HCT116 (cell line): Measurements from ENCODE around the gene SRGAP3. TPM values are rescaled to one million over a fixed set of nuclear protein-coding genes. Genes with fewer than 3 reads are reported as not detected.

ENCODE experiments used
- ATAC-seq: fragments of 200-7000 bp; cut with Tn5 transposase; 2 replicates; pipeline ENCODE4 v1.9.1; 2020; ENCODE audit warnings: mild to moderate bottlenecking, moderate library complexity
- BruUV-seq: library from RNA; stranded (reverse); fragments of 400-500 nt; replicated peaks from 2 replicates; lab custom pipeline; 2021; lab: Mats Ljungman, UMichigan
- CTCF ChIA-PET: fragments of 300-600 bp; sonication (Branson Sonifier 250); formaldehyde crosslinking; loops from one replicate; lab custom pipeline; 2021; ENCODE audit warnings: antibody characterized with exemption; lab: Charles Lee
- POLR2A ChIA-PET: fragments of 300-600, 350-600 bp; sonication (Branson Sonifier 250); formaldehyde crosslinking; loops from one replicate; lab custom pipeline; 2021; ENCODE audit warnings: antibody characterized with exemption; lab: Charles Lee
- RAD21 ChIA-PET, 2 experiments: fragments of 300-600 bp; sonication (Branson Sonifier 250); formaldehyde crosslinking; loops; one replicate each; lab custom pipeline; 2023; ENCODE audit warnings: low total read pairs in 2 of 2; ENCODE audit not compliant: uncharacterized antibody in 2 of 2, unreplicated experiment in 2 of 2, low non-redundant PET in 1 of 2; lab: Charles Lee
- DNase-seq: peaks from one replicate; pipeline ENCODE4 v3.0.0-alpha.2; 2010; ENCODE audit warnings: low read depth, low spot score
- H2AFZ ChIP-seq: fragments of 200-600 bp; shearing (Covaris generic), sonication (generic); 2 replicates; pipeline ENCODE4 v1.6.1; 2017; ENCODE audit warnings: low read depth, mixed run types, mixed read lengths, antibody characterized with exemption, low read length; ENCODE audit not compliant: poor library complexity, severe bottlenecking
- H3K27ac ChIP-seq: 2 replicates; pipeline ENCODE4 v1.5.1; 2012; ENCODE audit warnings: low read depth, low read length
- H3K27me3 ChIP-seq: fragments of 200-600 bp; sonication (generic); 2 replicates; pipeline ENCODE4 v1.6.1; 2016; ENCODE audit warnings: mixed run types, low read length, mixed read lengths; ENCODE audit not compliant: insufficient read depth
- H3K36me3 ChIP-seq, 2 experiments: fragments of 200-500 bp in 1 of 2; fragments of 200-600 bp in 1 of 2; sonication (Bioruptor generic) in 1 of 2; sonication (generic) in 1 of 2; 2 replicates each; pipeline versions ENCODE4 v1.5.1 to v1.6.1; 2014 to 2016; ENCODE audit warnings: low read length in 2 of 2, inconsistent platforms in 1 of 2, mixed read lengths in 1 of 2, mixed run types in 1 of 2; ENCODE audit not compliant: insufficient read depth in 2 of 2, control insufficient read depth in 1 of 2
- H3K4me1 ChIP-seq, 2 experiments: fragments of 200-600 bp in 1 of 2; sonication (generic) in 1 of 2; 2 replicates each; pipeline versions ENCODE4 v1.5.1 to v1.6.1; 2012 to 2017; ENCODE audit warnings: low read length in 2 of 2, inconsistent platforms in 1 of 2, mild to moderate bottlenecking in 1 of 2, mixed read lengths in 1 of 2, mixed run types in 1 of 2, moderate library complexity in 1 of 2; ENCODE audit not compliant: insufficient read depth in 2 of 2, control insufficient read depth in 1 of 2
- H3K4me2 ChIP-seq: fragments of 200-600 bp; sonication (generic); 2 replicates; pipeline ENCODE4 v1.6.1; 2017; ENCODE audit warnings: mixed run types, low read length, mixed read lengths
- H3K4me3 ChIP-seq, 2 experiments: fragments of 200-600 bp in 1 of 2; sonication (generic) in 1 of 2; replicated peaks in 1 of 2; 2 replicates each; pipeline ENCODE4 v1.5.1; 2011 to 2016; ENCODE audit warnings: low read length in 2 of 2, control low read depth in 1 of 2, low read depth in 1 of 2, mild to moderate bottlenecking in 1 of 2, mixed read lengths in 1 of 2, mixed run types in 1 of 2
- H3K79me2 ChIP-seq: fragments of 200-600 bp; sonication (generic); 2 replicates; pipeline ENCODE4 v1.6.1; 2017; ENCODE audit warnings: mild to moderate bottlenecking, mixed run types, low read length, moderate library complexity, mixed read lengths; ENCODE audit not compliant: insufficient read depth
- H3K9ac ChIP-seq: fragments of 200-600 bp; sonication (generic); 2 replicates; pipeline ENCODE4 v1.6.1; 2016; ENCODE audit warnings: low read length, mixed read lengths
- H3K9me2 ChIP-seq: fragments of 200-600 bp; sonication (generic), shearing (Covaris generic); 2 replicates; pipeline ENCODE4 v1.6.1; 2017; ENCODE audit warnings: mixed run types, mild to moderate bottlenecking, moderate library complexity; ENCODE audit not compliant: insufficient read depth
- H3K9me3 ChIP-seq, 2 experiments: fragments of 200-500 bp in 1 of 2; fragments of 200-600 bp in 1 of 2; sonication (Bioruptor generic) in 1 of 2; sonication (generic) in 1 of 2; 2 replicates each; pipeline ENCODE4 v1.6.1; 2014 to 2017; ENCODE audit warnings: low read length in 2 of 2, mixed read lengths in 2 of 2, inconsistent platforms in 1 of 2, low read depth in 1 of 2, mild to moderate bottlenecking in 1 of 2, mixed run types in 1 of 2, moderate library complexity in 1 of 2; ENCODE audit not compliant: control insufficient read depth in 1 of 2, insufficient read depth in 1 of 2
- H4K20me1 ChIP-seq: fragments of 200-600 bp; sonication (generic), shearing (Covaris generic); 2 replicates; pipeline ENCODE4 v1.6.1; 2017; ENCODE audit warnings: mixed run types, mild to moderate bottlenecking, moderate library complexity; ENCODE audit not compliant: insufficient read depth
- CBX3 ChIP-seq: IDR thresholded peaks from 2 replicates; pipeline ENCODE4 v1.6.1; 2012; ENCODE audit warnings: low read depth
- CEBPB ChIP-seq: IDR thresholded peaks from 2 replicates; pipeline ENCODE4 v1.6.1; 2012; ENCODE audit warnings: low read depth
- EZH2 ChIP-seq: fragments of 200-600 bp; sonication (generic); IDR thresholded peaks from 2 replicates; pipeline ENCODE4 v1.6.1; 2017; ENCODE audit warnings: antibody characterized with exemption, mixed run types
- EZH2phosphoT487 ChIP-seq: fragments of 200-600 bp; IDR thresholded peaks from 2 replicates; pipeline ENCODE4 v1.6.1; 2018; ENCODE audit warnings: antibody characterized with exemption, borderline replicate concordance
- FOSL1 ChIP-seq: IDR thresholded peaks from 2 replicates; pipeline ENCODE4 v1.6.1; 2012; ENCODE audit warnings: low read depth
- JUND ChIP-seq: IDR thresholded peaks from 2 replicates; pipeline ENCODE4 v1.6.1; 2012
- POLR2A ChIP-seq: IDR thresholded peaks from 2 replicates; pipeline ENCODE4 v1.7.0; 2011; ENCODE audit warnings: borderline replicate concordance; ENCODE audit not compliant: insufficient read depth, insufficient read length; ENCODE audit errors: extremely low read depth
- POLR2AphosphoS5 ChIP-seq: IDR thresholded peaks from 2 replicates; pipeline ENCODE4 v1.6.1; 2011; ENCODE audit warnings: mild to moderate bottlenecking, low read depth, low read length, moderate library complexity
- SIN3A ChIP-seq: IDR thresholded peaks from 2 replicates; pipeline ENCODE4 v1.6.1; 2012; ENCODE audit warnings: low read depth
- SP1 ChIP-seq: IDR thresholded peaks from 2 replicates; pipeline ENCODE4 v1.6.1; 2012; ENCODE audit warnings: low read depth
- SRF ChIP-seq: IDR thresholded peaks from 2 replicates; pipeline ENCODE4 v1.6.1; 2012; ENCODE audit warnings: low read depth
- YY1 ChIP-seq: IDR thresholded peaks from 2 replicates; pipeline ENCODE4 v1.6.1; 2011; ENCODE audit warnings: low read length, low read depth, moderate library complexity, mild to moderate bottlenecking; ENCODE audit not compliant: insufficient replicate concordance; ENCODE audit errors: extremely low read depth
- ZFX ChIP-seq: fragments of 450-650 bp; IDR thresholded peaks from 2 replicates; pipeline ENCODE4 v1.6.1; 2017
- ZNF274 ChIP-seq: fragments of 200-500 bp; sonication (Bioruptor generic); IDR thresholded peaks from 2 replicates; pipeline ENCODE4 v1.6.1; 2014; ENCODE audit warnings: mild to moderate bottlenecking, low read depth, low read length, inconsistent platforms
- intact Hi-C: fragments of 100-400 bp; cut with micrococcal nuclease; formaldehyde crosslinking; loops from 2 replicates; pipeline ENCODE4 v1.10.0; 2022
- total RNA-seq: library from RNA; stranded (reverse); gene quantifications from one replicate; pipeline ENCODE4 v1.2.1, GENCODE V29; 2021; ENCODE audit not compliant: unreplicated experiment
- TF ChIP-seq, protein P1 (sequence below): IDR thresholded peaks from 2 replicates; pipeline ENCODE4 v1.6.1; 2012
- TF ChIP-seq, protein P2 (sequence below): IDR thresholded peaks from 2 replicates; pipeline ENCODE4 v1.6.1; 2011; ENCODE audit warnings: mild to moderate bottlenecking, low read length, moderate library complexity; ENCODE audit not compliant: insufficient replicate concordance; ENCODE audit errors: extremely low read depth
- TF ChIP-seq, protein P3 (sequence below), 3 experiments: fragments of 200-600 bp in 1 of 3; sonication (generic) in 1 of 3; IDR thresholded peaks in 2 of 3; conservative IDR thresholded peaks in 1 of 3; 2 replicates each; pipeline ENCODE4 v1.5.1; 2012 to 2017; ENCODE audit warnings: low read depth in 2 of 3, low read length in 2 of 3, antibody characterized with exemption in 1 of 3, borderline replicate concordance in 1 of 3, control low read depth in 1 of 3, mild to moderate bottlenecking in 1 of 3, mixed read lengths in 1 of 3, mixed run types in 1 of 3, moderate library complexity in 1 of 3; ENCODE audit not compliant: insufficient read depth in 1 of 3
- TF ChIP-seq, protein P4 (sequence below): IDR thresholded peaks from 2 replicates; pipeline ENCODE4 v1.6.1; 2012; ENCODE audit warnings: low read depth
- TF ChIP-seq, protein P5 (sequence below): IDR thresholded peaks from 2 replicates; pipeline ENCODE4 v1.6.1; 2012

Gene SRGAP3
- total RNA-seq, 1 experiment from 2014 or later: 8.3 TPM

DNA sequence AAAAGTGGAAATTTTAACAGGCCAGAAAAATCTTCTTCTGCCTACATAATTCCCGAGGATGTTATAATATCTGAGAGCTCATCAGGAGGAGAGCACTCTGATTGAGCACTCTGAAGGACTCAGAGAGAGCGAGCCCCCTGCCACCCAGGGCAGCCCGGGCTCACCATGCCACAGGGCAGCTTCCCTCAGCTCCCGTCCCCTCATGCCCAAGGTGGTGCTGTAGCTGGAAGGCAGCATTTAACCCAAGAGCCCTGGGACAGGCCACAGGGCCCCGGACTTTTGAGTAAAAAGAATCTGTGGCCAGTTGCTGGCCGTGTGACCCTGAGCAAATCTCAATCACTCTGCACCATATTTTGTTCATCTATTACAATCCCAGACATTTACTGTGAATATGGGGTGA lies 262.7 kb downstream of the SRGAP3 start:
- no peaks in the 10 kb centered on the region for H3K79me2 ChIP-seq
- no peaks in the 10 kb centered on the region for H3K4me1 ChIP-seq
- H3K27me3 ChIP-seq: no peaks in the 10 kb centered on the region
- no peak overlapping the region for H3K4me3 ChIP-seq
- ChIA-PET CTCF (interaction anchor here (3.6 kb wide), 1 partner anchor 316 kb away, joined by 26 read pairs; no protein-coding TSS in a partner anchor), POLR2A (interaction anchor here (1.6 kb wide), 1 partner anchor 315 kb away, joined by 6 read pairs; no protein-coding TSS in a partner anchor), RAD21 (no interaction called here)
- no peaks in the 10 kb centered on the region for H3K36me3 ChIP-seq
- no peak overlapping the region for H3K4me2 ChIP-seq
- DNase-seq (no peak), ATAC-seq (no peak)
- TF ChIP-seq SRF: no peak
- TF ChIP-seq CBX3: no peak
- TF ChIP-seq, protein P1, sequence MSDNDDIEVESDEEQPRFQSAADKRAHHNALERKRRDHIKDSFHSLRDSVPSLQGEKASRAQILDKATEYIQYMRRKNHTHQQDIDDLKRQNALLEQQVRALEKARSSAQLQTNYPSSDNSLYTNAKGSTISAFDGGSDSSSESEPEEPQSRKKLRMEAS: no peak
- TF ChIP-seq YY1: no peak
- no peak for TF ChIP-seq CEBPB
- TF ChIP-seq ZNF274: no peak
- TF ChIP-seq EZH2: no peak
- TF ChIP-seq, protein P2, sequence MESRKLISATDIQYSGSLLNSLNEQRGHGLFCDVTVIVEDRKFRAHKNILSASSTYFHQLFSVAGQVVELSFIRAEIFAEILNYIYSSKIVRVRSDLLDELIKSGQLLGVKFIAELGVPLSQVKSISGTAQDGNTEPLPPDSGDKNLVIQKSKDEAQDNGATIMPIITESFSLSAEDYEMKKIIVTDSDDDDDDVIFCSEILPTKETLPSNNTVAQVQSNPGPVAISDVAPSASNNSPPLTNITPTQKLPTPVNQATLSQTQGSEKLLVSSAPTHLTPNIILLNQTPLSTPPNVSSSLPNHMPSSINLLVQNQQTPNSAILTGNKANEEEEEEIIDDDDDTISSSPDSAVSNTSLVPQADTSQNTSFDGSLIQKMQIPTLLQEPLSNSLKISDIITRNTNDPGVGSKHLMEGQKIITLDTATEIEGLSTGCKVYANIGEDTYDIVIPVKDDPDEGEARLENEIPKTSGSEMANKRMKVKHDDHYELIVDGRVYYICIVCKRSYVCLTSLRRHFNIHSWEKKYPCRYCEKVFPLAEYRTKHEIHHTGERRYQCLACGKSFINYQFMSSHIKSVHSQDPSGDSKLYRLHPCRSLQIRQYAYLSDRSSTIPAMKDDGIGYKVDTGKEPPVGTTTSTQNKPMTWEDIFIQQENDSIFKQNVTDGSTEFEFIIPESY: no peak
- no peak for TF ChIP-seq POLR2AphosphoS5
- no peak for TF ChIP-seq EZH2phosphoT487
- TF ChIP-seq, protein P3, sequence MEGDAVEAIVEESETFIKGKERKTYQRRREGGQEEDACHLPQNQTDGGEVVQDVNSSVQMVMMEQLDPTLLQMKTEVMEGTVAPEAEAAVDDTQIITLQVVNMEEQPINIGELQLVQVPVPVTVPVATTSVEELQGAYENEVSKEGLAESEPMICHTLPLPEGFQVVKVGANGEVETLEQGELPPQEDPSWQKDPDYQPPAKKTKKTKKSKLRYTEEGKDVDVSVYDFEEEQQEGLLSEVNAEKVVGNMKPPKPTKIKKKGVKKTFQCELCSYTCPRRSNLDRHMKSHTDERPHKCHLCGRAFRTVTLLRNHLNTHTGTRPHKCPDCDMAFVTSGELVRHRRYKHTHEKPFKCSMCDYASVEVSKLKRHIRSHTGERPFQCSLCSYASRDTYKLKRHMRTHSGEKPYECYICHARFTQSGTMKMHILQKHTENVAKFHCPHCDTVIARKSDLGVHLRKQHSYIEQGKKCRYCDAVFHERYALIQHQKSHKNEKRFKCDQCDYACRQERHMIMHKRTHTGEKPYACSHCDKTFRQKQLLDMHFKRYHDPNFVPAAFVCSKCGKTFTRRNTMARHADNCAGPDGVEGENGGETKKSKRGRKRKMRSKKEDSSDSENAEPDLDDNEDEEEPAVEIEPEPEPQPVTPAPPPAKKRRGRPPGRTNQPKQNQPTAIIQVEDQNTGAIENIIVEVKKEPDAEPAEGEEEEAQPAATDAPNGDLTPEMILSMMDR (IDR thresholded peaks at IDR 0.05 in 2 of 3, conservative IDR thresholded peaks at IDR 0.05 in 1 of 3; ENCODE audit: borderline replicate concordance in 1 of 3, insufficient read depth in 1 of 3, low read depth in 2 of 3, low read length in 2 of 3): no peak
- TF ChIP-seq SP1: no peak
- TF ChIP-seq SIN3A: no peak
- TF ChIP-seq POLR2A: no peak
- no peak for TF ChIP-seq ZFX
- no peak for TF ChIP-seq FOSL1
- TF ChIP-seq, protein P4, sequence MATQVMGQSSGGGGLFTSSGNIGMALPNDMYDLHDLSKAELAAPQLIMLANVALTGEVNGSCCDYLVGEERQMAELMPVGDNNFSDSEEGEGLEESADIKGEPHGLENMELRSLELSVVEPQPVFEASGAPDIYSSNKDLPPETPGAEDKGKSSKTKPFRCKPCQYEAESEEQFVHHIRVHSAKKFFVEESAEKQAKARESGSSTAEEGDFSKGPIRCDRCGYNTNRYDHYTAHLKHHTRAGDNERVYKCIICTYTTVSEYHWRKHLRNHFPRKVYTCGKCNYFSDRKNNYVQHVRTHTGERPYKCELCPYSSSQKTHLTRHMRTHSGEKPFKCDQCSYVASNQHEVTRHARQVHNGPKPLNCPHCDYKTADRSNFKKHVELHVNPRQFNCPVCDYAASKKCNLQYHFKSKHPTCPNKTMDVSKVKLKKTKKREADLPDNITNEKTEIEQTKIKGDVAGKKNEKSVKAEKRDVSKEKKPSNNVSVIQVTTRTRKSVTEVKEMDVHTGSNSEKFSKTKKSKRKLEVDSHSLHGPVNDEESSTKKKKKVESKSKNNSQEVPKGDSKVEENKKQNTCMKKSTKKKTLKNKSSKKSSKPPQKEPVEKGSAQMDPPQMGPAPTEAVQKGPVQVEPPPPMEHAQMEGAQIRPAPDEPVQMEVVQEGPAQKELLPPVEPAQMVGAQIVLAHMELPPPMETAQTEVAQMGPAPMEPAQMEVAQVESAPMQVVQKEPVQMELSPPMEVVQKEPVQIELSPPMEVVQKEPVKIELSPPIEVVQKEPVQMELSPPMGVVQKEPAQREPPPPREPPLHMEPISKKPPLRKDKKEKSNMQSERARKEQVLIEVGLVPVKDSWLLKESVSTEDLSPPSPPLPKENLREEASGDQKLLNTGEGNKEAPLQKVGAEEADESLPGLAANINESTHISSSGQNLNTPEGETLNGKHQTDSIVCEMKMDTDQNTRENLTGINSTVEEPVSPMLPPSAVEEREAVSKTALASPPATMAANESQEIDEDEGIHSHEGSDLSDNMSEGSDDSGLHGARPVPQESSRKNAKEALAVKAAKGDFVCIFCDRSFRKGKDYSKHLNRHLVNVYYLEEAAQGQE: no peak
- no peak for TF ChIP-seq JUND
- TF ChIP-seq, protein P5, sequence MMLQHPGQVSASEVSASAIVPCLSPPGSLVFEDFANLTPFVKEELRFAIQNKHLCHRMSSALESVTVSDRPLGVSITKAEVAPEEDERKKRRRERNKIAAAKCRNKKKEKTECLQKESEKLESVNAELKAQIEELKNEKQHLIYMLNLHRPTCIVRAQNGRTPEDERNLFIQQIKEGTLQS: no peak
- H4K20me1 ChIP-seq: no peaks in the 10 kb centered on the region
- no TSS peak for BruUV-seq
- H3K27ac ChIP-seq: no peak overlapping the region
- H3K9me3 ChIP-seq: 0 out of 4 replicates have a peak, but pooled peaks cover 0 to 3% of the 10 kb centered on the region in 2 experiments
- H3K9me2 ChIP-seq: no peaks in the 10 kb centered on the region
- H2AFZ ChIP-seq: no peak overlapping the region
- no peak overlapping the region for H3K9ac ChIP-seq
- intact Hi-C loops: no loop called here
